Measurements from ENCODE around the gene MCF2L. TPM values are rescaled to one million over a fixed set of nuclear protein-coding genes. Genes with fewer than 3 reads are reported as not detected.

MCF2L gene
- total RNA-seq, 1 donor from 2014 or later, result 69.7 TPM

DNA sequence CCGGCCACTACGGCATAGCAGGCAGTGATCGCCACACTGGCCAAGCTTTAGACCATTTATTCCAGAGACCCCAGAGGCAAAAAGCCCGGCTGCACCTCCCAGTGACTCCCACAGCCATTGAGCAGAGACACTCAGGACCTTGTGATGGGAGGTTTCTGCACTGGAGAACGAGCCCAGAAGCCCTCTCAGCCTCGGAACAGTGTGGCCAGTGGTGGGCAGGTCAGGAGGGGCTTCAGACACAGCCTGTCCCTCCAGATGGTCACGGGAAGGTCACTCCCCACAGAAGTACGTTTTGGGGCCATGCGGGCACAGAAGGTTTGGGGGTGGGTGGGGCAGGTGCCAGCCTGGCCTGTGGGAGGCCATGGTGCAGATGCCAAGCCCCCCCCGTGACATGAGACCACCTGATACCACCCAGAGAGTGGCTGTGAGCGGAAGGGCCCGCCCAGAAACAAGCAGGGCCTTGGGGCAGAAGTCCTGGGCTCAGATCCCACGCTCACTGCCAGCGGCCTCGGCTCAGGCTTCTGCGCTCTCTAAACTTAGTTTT, 153.0 kb downstream of the MCF2L start:
- H3K27me3 ChIP-seq, result no peaks in the 10 kb centered on the region
- H3K36me3 ChIP-seq, result no peaks in the 10 kb centered on the region
- no peaks in the 10 kb centered on the region for H3K9me3 ChIP-seq
- H3K4me3 ChIP-seq, result peak overlapping the region; percentile 38
- DNase-seq, result no peak
- H3K27ac ChIP-seq, result peak overlapping the region; percentile 66
- ATAC-seq, result no peak
- TF ChIP-seq, protein P1, sequence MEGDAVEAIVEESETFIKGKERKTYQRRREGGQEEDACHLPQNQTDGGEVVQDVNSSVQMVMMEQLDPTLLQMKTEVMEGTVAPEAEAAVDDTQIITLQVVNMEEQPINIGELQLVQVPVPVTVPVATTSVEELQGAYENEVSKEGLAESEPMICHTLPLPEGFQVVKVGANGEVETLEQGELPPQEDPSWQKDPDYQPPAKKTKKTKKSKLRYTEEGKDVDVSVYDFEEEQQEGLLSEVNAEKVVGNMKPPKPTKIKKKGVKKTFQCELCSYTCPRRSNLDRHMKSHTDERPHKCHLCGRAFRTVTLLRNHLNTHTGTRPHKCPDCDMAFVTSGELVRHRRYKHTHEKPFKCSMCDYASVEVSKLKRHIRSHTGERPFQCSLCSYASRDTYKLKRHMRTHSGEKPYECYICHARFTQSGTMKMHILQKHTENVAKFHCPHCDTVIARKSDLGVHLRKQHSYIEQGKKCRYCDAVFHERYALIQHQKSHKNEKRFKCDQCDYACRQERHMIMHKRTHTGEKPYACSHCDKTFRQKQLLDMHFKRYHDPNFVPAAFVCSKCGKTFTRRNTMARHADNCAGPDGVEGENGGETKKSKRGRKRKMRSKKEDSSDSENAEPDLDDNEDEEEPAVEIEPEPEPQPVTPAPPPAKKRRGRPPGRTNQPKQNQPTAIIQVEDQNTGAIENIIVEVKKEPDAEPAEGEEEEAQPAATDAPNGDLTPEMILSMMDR (IDR thresholded peaks at IDR 0.05), result no peak
- no peaks in the 10 kb centered on the region for H3K4me1 ChIP-seq
- intact Hi-C loops (cut with DNase I), result no loop called here

DNA sequence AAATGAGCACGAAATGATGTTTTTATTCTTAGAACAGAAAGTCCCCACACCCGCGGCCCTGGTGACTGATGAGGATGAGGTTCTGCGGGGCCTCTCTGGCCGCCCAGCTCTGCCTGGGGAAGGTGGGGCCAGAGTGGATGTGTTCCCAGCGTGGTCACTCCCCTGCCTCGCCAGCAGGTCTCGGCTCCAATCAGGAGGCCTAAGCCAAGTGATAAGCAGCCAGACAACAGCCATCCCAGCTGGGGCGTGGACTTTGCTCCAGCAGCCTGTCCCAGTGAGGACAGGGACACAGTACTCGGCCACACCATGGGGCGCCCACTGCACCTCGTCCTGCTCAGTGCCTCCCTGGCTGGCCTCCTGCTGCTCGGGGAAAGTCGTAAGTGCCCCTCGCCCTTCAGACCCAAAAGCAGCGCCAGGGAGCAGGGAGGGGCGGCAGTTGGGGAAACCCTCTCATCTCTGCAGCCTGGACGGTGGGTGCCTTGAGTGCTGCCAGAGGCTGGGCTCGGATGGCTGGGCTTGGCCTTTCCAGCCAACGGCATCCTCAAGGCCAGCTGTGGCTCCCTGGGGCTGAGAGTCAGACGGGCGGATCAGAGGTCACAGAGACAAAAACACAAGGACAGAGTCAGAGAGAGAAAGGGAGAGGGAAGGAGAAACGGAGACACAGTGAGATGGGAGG, 153.7 kb downstream of the MCF2L start, which contains the start of gene F10:
Gene F10 (plus strand): TSS at position 250 of the 676 bp plus-strand sequence. CDS start 57 bp downstream, at position 307.
- no peaks in the 10 kb centered on the region for H3K9me3 ChIP-seq
- intact Hi-C loops (cut with DNase I), result no loop called here
- H3K36me3 ChIP-seq, result no peaks in the 10 kb centered on the region
- DNase-seq (peak; percentile 68), ATAC-seq (peak; percentile 49)
- H3K4me3 ChIP-seq, result peak within 1 kb of the TSS; percentile 38
- no peaks in the 10 kb centered on the region for H3K4me1 ChIP-seq
- H3K27ac ChIP-seq, result peak within 1 kb of the TSS; percentile 66
- no peaks in the 10 kb centered on the region for H3K27me3 ChIP-seq
- TF ChIP-seq, protein P1 (IDR thresholded peaks at IDR 0.05), result no peak

DNA sequence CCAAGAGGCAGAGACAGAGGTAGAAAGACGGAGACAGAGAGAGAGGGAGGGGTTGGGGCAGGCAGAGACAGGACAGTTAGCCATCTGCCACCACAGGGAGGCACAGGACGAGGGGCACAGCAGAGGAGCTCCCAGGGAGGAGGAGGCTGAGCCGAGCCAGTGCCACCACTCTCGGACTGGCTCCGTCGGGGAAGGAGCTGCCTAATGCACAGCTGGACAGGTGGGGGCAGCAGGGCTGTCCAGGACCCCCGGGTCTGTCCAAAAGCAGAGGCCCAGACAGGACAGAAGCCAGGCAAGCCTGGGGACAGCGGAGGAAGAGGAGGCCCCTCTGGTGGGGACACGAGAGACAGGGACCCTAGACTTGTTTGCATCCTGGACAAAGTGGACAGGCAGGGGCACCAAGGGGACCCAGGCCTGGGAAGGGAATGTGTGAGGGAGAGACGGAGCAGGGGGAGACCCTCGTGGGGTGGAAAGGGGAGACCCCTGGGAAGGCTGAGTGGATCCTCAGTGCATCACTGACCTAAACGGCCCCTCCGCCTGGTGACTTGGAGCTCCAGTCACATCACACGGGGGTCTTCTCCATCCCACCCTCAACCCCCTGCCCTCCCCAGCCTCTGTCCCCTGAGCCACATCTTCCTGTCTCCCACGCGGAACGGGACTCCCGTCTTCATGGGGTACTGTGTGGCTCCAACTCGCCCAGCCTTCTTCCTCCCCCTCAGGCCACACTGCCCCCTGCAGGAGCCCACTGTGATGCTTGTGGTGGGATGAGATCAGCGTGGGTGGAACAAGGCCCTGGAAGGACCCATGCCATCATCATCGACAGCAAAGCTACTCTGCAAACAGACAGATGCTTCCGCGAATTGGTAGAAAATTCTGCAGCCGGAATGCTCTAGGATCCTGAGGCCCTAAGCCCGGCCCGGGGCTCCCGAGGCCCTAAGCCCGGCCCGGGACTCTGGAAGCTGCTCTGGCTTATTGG, 154.5 kb downstream of the MCF2L start:
- intact Hi-C loops (cut with DNase I), result no loop called here
- no peaks in the 10 kb centered on the region for H3K4me1 ChIP-seq
- TF ChIP-seq, protein P1 (IDR thresholded peaks at IDR 0.05), result no peak
- DNase-seq (no peak), ATAC-seq (no peak)
- H3K27ac ChIP-seq, result peak overlapping the region; percentile 47
- H3K27me3 ChIP-seq, result no peaks in the 10 kb centered on the region
- no peaks in the 10 kb centered on the region for H3K36me3 ChIP-seq
- no peaks in the 10 kb centered on the region for H3K9me3 ChIP-seq
- H3K4me3 ChIP-seq, result peak overlapping the region; percentile 38

DNA sequence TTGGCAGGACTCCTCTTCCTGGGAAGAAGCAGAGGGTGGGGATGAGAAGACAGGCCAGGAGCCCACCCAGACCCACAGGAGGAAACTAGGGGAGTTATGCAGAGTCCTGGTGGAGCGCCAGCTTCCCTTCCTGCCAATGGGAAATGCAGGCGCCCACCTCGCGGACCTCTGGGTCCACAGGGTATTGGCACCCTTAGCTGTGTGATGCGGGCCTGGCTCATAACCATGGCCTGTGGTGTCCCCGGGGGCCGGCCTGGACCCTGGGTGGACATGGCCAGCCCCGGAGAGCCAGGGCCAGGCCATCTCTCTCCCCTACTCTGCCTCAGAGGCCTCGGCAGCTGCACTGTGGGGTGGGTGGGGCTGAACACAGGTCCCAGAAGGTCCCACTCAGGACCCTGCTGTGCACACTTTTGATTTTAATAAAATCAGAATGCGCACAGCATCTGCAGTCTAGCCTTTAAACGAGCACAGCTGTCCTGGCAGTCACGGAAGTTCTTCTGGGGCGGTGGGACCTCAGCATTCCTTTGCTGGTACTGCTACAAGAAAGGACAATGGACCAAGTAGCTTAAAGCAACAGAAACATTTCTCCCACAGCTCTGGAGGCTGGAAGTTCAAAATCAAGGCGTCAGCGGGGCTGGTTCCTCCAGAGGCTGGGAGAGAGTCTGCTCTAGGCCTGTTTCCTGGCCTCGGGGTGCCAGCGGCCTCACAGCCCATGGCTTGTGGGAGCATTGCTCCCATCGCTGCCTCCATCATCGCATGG, 155.4 kb downstream of the MCF2L start:
- DNase-seq (no peak), ATAC-seq (no peak)
- Histone ChIP-seq H3K9me3 (no peaks in the 10 kb centered on the region), H3K4me3 (no peak overlapping the region), H3K36me3 (no peaks in the 10 kb centered on the region), H3K27me3 (peaks cover 3% of the 10 kb centered on the region), H3K27ac (no peak overlapping the region), H3K4me1 (no peaks in the 10 kb centered on the region)
- intact Hi-C loops (cut with DNase I), result no loop called here
- TF ChIP-seq, protein P1 (IDR thresholded peaks at IDR 0.05), result no peak
